HG03039 (cell line): ENCODE measurements around the gene SLC41A1.

Experiments
- ATAC-seq: cut with Tn5 transposase; IDR thresholded peaks from one replicate; pipeline ENCODE4 v1.9.1; 2021; ENCODE audit warnings: mild to moderate bottlenecking, moderate library complexity; ENCODE audit not compliant: unreplicated experiment

The SLC41A1 gene

DNA sequence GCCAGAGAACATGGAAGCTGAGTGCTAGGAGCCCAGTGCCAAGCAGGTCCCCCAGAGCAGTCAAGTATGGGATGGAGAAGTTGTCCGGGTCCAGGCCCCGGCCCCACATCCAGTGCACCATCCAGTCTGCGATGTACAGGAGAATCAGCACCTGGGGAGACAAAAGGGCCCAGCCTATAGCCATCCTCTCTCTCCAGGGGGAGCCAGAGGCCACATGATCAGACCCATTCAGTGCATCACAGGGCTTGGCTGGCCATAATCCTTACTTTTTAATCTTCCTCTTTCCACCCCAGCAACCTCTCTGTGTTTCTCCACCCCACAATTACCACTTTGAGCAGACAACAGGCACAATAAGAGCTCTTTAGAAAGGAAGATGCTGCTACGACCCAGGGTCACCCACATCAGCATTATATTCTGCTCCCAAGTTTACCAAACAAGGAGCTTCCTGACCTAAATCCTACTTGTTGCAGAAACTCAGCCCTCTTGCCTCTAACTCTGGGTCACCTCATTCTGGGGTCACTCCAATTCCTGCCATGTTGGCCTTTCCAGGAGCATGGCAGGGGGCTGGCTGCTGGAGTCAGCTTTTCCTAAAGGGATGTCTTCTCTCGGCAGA, 21.3 kb downstream of the SLC41A1 start:
- no peak for ATAC-seq

DNA sequence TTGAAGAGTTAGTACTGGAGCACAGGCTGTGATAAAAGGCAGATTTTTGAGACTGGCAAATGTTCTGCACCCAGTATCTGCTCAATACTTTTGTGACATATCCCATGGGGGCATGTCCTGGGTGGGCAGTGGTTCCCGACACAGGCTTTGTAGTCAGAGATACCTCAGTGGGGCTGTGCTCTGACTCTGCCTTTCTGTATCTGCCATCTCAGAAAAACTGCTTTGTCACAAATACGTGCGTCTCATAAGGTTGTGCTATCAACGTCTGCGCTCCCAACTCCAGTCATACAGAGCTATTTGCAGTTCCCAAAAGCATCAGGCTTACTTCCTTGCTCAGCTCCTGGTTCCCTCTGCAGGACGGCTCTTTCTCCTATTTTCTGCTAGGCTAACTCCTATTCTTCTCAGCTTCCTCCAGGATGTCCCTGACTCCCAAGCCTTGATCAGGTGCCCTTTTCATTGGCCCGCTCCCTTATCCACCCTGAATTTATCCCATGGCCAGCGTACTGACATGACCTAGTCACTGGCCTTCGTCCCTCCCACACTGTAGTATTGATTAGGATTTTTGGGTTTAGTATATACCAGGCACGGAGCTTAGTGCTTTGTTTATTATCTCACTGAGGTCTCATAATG, 25.6 kb downstream of the SLC41A1 start:
- no peak for ATAC-seq

DNA sequence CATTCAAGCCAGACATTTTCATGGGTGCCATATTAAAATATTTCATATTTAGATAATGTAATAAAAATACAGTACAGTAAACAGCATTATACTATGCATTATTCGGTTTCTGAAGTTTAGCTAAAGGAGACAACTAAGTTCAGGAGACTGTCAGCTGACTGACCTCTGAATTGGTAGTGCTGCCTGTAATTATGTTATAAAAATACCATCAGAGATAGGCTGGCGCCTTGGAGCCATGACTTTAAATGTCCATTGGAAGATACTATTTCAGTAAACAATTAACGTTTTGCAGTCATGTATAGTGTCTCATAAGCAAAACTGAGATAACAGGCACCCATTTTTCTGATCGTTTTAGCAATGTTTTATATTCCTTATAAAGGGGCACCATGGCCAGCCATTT, 26.4 kb downstream of the SLC41A1 start:
- no peak for ATAC-seq

DNA sequence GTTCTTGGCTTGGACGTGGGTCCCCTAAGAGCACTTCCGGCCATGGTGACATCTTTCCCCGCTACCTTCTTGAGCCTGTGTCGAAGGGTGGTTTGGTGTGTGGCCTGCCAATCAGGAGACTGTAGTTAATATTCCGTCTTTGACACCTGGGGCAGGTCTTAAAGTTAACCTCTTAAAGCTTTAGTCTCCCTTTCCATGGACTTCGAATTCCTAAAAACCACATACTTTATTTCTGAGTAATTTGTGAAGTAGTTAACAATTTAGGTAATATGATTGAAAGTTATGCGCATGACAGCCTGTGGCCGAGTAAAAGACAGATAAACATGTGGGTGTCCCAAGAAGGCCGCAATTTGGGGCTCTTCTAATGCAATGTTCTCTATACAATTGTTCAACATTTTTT, 27.6 kb downstream of the SLC41A1 start:
- no peak for ATAC-seq

DNA sequence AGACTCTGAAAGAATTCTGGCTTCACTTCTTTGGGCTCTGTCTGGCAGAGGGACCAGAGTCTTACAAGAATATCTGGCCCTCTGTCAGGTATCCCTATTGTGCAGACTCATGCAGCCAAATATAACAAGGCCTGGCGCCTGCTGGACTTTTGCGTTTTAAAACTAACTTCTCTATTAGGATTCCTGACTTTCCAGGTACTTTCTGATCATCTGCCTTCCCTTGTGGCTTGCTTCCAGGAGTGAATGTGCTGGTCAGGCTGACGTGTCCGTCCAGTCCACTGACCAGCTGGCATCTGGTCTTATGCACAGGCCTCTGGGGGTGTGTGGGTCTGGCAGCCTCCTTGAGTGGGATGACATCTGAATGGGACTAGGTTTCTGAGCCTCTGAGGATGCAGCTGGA, 29.1 kb downstream of the SLC41A1 start:
- no peak for ATAC-seq

DNA sequence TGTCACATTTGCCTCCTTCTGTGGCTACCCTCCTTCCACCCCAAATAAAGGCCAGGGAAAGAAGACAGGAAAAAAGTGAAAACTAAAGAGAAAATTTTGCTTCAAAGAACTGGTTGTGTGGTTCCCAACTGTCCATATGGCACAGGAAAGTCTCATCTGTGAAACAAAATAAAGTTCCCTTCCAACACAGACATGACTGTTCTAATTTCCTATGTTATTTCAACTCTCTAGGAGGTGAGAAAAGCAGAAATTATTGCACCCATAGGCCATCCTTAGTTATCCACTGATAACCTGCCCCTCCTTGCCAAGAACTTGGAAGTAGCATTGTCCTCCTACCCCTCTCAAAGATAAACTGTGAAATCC, 29.6 kb downstream of the SLC41A1 start:
- no peak for ATAC-seq

DNA sequence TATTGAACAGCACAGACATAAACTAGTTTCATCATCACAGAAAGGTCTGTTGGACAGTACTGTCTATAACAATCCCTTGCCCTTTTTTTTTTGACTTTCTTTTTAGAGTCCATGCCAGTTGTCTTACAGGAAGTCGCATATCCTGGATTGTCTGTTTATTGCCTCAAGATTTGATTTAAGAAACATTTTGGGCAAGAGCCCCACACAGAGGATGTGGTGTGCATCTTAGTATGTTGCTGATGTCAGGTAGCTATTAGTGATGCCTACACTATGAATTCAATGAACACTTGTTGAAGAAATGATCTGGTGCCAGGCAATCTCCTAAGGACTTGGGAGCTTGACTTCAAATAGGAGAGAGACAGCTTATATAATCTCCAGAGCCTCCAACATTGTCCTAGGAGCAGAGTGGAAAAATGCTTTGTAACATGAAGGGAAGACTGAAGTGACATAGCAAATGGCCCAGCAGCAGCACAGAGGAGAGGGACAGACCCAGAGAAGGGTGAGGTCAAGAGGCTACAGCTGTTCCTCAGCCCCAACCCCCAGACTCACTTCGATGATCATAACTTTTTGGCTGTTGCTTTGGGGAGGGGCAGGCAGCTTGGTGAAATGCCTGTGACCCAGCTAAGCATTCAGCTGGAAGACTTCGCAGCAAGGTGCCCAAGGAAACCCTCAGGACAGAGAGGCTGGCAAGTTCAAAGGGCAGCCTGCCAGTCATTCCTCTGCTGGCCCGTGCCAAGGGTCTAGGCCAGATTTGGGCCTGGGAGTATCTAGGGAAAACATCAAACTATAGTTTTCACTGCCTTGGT, 30.2 kb downstream of the SLC41A1 start:
- no peak for ATAC-seq

DNA sequence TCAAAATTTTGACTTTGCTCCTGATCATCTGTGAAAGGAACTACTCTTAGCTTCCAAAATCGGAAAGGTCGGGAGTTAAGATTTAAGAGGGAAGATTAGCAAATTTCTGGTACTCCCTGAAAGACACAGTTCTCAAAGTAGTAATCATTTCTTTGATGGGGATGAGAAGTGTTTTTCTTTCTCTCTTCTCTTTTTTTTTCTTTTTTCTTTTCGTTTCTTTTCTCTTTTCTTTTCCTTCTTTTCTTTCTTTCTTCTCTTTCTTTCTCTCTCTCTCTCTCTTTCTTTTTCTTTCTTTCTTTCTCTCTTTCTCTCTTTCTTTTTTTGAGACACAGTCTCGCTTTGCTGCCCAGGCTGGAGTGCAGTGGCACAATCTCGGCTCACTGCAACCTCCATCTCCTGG, 32.7 kb downstream of the SLC41A1 start:
- ATAC-seq, result no peak

DNA sequence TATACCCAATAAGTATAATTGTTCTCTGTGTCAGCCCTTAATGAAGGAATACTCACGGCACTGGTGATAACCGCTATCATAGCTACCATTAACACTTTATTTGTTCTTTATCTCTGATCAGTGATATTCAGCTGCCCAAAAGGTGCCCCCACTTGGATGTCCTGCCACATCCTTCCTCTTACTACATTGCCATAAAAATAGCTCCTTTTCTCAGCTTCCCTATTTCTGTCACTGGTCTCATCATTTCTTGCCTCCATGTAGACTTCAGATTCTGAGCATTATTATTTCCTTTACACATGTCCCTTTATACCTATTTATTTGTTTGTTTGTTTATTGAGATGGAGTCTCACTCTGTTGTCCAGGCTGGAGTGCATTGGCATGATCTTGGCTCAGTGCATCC, 35.0 kb downstream of the SLC41A1 start:
- no peak for ATAC-seq

DNA sequence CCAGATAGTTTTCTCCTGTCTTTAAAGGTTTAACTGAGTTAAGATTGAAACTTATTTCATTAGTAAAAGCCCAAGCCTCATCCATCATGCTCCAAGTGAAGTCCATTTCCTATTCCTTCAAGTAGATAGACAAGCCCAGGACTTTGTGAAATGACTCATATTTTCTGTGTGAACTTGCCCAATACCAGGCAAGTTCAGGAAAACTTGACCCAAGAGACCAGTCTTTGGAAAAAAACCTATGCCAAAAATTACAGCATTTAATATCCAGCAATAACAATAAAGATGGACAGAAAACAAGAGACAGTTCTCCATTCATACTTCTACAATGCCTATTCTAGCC, 37.3 kb downstream of the SLC41A1 start:
- ATAC-seq, result no peak

DNA sequence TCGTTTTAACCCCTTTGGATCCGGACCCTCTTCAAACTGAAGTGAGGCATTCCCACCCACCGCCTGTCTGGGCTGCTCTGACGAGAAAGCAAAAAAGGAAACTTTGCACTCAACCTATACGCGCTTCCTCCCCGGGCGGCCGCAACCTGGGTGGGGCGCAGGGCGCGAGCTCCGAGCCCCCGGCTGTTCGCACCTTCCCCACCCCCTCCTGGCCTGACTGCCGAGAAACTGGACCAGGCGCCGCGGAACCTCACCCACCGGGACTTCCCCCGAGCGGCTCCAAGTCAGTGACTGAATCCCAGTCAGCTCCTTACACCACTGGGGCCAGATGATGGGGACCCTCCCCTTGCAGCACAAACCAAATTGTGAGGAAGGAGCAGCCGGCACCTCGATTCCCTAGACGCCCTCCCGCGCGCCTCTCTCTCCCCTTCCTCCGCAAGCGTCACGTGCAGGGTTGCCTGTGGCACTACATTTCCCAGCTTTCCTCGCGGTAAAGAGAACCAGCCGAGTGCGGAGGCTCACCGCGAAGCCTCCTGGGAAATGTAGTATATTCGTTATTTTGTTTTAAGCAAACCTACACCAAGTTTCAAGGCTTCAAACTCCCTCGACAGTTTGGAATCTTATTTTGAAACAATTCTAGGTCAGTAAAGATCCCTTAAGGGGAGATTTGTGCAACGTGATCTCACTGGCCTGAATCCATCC, 37.8 kb downstream of the SLC41A1 start, which contains the start of gene RAB29:
TSS of gene RAB29 (minus strand) at position 468 of the 702 bp plus-strand sequence. CDS start 526 bp downstream, outside the sequence.
- ATAC-seq, result peak; percentile 59

DNA sequence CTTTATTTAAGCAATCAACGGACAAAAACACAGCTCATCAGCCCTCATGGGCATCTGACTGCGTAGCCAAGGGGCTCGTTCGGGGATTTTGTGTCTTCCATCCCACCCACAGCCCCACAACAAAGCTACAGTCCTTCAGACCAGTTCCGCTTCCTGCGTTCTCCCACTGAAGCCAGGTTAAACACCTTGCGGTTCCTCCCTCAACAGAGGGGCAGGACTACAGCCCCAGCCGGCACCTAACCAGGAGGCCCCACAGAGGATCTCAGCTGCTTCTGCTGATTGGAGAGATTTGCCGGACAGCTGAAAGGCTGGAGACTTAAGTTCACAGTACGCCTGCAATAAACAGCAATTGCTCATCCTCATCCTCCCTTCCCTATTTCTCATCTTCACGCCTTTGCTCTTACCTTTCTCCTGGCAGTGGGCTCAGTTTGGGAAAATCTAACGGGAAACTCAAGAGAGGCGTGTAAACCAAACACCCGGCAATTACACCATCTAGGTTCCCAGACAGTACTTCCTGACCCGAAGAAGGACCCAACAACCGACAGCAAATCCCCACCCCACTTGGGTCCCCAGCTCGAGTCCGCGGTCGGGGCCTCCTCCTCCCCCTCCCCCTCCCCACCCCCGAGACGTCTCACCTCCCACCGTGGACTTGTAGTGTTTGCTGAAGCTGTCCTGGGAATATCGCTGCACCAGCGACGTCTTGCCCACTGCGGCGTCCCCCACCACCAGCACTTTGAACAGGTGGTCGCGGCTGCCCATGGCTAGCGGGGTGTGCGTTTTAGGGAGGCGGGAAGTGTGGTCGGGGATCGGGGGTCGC, 38.6 kb downstream of the SLC41A1 start:
- ATAC-seq, result no peak

DNA sequence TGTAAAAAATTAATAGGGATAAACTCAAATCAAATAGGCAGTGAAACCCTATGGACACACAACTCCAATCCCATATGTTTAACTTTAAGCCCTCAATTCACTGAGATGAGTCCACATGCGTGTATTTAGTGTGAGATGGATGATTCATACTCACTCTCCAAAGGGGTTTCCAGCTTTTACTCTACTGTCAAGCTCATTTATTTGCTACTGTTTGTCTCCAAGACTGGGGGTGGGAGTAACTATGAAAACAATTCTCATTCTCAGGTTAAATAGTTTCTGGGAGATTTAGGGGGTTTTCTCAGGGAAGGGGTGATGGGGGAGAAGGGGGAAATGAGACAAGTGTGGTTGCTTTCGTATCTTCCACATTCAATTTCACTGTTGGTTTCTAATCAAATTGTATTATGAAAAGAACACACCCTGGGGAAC, 40.4 kb downstream of the SLC41A1 start:
- no peak for ATAC-seq

DNA sequence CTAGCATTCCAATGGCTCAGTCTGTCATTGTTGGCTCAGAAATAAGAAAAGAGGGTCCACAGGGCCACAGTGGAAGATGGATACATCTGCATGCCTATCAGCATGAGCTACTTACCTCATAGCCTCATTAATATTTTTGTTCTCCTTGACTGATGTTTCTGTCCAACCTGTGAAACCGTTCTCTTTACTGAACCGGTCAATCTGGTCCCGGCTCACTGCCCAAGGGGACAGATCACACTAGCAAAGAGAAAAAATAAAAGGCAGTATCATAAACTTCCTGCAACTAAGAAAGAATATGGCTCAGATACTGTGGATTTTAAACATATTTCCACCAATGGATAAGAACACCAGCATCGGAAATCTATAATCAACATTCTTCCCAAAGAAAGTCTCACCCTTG, 42.4 kb downstream of the SLC41A1 start:
- ATAC-seq, result no peak

DNA sequence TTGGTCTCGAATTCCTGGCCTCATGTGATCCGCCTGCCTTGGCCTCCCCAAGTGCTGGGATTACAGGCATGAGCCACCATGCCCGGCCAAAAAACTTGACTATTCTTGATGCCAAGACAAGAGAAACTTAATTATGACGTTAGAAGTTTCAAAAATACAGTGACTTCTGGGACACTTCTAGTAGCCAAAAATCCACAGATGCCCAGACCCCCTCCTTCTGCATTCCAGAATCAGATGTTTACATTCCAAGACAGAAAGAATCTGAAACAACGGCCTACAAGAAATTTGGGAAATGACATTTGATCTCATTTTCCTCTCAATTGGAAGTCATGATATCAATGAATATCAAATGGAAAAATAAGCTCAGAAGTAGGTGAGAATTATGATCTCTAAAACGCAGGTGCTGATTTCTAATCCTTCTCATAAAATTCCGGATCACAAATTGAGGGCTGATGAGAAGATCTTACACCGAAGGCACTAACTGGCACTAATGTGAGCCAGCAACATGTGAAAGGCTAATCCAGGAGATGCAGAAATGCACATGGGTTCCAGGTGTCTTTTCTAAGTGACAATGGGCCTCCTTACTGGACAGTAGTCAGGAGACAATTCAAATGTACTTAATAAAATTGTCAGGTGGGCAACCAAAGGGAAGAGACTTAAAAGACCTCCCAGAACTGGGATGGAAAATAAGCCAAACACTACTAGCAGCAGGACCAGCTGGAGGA, 43.2 kb downstream of the SLC41A1 start:
- no peak for ATAC-seq

DNA sequence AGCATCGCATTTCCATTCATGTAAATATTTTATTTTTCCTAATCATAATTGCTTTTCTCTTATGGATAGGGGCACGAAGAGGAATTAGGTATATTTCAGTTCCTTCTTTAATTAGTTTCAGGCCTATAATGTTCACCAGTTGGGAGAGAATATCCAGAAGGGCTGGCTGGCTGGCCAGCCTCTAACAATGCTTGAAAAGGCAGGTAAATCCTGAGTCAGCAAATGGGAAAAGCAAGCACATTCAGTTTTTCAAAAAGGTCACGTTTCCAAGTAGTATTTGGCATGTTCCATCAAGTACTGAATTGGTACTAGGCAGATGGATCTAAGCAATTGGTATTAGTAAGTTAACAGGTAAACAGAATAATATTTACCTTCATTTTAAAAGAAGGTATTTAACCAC, 45.8 kb downstream of the SLC41A1 start:
- no peak for ATAC-seq

DNA sequence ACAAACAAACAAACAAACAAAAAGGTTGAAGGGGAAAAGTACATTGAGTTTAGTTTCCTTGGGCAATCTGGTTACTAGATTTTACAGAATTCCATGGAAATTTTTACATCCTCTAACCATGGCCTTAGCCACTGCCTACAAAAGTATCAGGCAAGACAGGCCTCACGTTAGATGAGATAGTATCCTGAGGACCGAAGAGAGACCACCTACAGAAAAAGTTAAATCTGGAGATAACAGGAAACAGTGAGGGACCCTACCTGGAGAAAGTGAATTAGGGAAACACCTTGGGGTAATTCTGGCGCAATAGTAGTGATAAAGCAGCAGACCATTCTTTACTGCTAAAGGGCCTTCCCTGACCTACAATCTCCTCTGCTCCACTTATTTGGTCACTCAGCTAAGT, 46.4 kb downstream of the SLC41A1 start:
- no peak for ATAC-seq

DNA sequence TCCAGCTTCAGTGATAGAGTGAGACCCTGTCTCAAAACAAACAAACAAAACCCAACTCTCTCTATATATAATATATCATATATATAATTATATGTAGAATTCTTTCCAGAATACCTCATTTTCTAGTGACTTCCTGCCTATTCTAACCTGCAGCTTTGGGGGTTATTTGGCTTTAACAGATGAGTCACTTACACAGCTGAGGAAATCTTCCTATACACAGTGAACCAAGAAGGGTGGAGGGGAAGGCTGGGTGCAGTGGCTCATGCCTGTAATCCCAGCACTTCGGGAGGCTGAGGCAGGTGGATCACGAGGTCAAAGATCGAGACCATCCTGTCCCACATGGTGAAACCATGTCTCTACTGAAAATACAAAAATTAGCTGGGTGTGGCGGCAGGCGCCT, 47.0 kb downstream of the SLC41A1 start:
- ATAC-seq, result no peak

DNA sequence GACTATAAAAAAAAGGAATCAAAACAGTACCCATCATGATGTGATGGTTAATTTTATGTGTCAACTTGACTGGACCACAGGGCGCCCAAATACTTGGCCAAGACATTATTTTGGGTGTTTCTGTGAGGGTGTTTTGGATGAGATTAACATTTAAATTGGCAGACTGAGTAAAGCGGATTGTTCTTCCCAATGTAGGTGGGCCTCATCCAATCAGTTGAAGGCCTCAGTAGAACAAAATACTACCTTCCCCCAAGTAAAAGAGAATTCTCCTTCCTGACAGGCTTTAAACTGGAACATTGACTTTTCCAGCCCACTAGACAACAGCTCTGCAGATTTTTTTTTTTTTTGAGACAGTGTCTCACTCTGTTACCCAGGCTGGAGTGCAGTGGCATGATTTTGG, 48.4 kb downstream of the SLC41A1 start:
- ATAC-seq, result no peak

DNA sequence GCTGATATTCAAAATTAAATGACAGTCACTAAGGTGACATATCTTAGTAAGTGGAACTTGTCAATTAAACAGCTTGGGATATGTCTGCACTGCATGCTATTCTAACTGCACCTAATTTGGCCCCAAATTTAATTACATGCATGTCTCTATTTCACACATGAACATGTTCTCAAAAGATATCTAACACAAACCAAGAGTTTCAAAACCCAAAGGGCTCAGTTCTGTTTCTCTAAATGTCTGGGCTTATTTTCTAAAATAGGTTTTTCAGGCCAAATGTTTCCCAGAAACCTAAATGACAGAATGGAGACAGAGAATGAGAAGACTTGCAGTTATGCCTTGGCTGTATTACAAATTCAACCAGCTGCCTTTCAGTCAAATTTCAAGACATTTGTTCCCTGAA, 49.0 kb downstream of the SLC41A1 start:
- ATAC-seq, result no peak
